Measurements from ENCODE around the gene AMPD3.

DNA sequence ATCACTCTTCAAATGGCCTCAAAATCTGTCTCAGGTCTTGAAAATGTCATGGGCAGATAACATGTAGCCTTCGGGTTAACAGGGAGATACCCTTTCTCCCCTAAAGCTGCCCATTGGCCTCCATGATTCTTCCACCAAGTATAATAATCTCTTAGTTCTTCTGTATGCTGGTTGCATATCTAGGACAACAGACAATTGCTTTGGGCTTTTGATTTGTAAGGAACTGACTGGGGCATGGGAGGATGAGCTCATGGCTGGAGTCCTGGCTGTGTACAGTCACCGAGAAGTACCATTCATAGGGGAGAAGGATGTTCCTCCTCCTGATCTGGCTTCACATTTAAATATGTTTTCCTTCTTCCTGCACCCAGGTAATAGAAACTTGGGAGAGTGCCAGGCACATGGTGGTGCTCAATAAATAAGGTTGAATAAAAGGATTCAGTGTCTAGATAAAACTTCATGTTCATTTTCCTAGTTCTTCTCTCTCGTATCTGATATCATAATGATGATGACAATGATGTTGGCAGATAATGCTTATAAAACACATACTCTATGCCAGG is 2.8 kb upstream of the AMPD3 start:
- TF ChIP-seq POLR2AphosphoS5 (IDR thresholded peaks at IDR 0.05; ENCODE audit: borderline replicate concordance, low read depth, low read length) (no peak), EZH2 (IDR thresholded peaks at IDR 0.05) (no peak), FOXP2 (optimal IDR thresholded peaks at IDR 0.05; ENCODE audit: control extremely low read depth, extremely low read length, insufficient read depth) (no peak)
